HPDE6-E6E7 (cell line): ENCODE measurements around the gene TRAP1.

ENCODE experiments used
- DNase-seq: peaks from one replicate; pipeline ENCODE4 v3.0.0; 2011; ENCODE audit warnings: missing footprints; ENCODE audit errors: extremely low spot score

The TRAP1 gene

GRCh38 chr16:3713587-3714242 is 3.6 kb downstream of the TRAP1 start:
- DNase-seq, result no peak

GRCh38 chr16:3712861-3713372 is 4.4 kb downstream of the TRAP1 start:
- no peak for DNase-seq

GRCh38 chr16:3706253-3707012 is 10.9 kb downstream of the TRAP1 start:
- DNase-seq, result no peak

- DNase-seq, result no peak
Measured at GRCh38 chr16:3702082-3702481, 15.2 kb downstream of the TRAP1 start.

- DNase-seq, result no peak
Measured at GRCh38 chr16:3701531-3701930, 15.8 kb downstream of the TRAP1 start.

GRCh38 chr16:3698941-3699340 is 18.4 kb downstream of the TRAP1 start:
- no peak for DNase-seq

GRCh38 chr16:3696425-3697218 is 20.7 kb downstream of the TRAP1 start:
- no peak for DNase-seq

GRCh38 chr16:3695610-3696369 is 21.5 kb downstream of the TRAP1 start:
- no peak for DNase-seq

GRCh38 chr16:3694051-3694450 is 23.3 kb downstream of the TRAP1 start:
- DNase-seq, result no peak

- DNase-seq, result no peak
Measured at GRCh38 chr16:3691761-3692160, 25.6 kb downstream of the TRAP1 start.

- DNase-seq, result no peak
Measured at GRCh38 chr16:3690980-3691720, 26.2 kb downstream of the TRAP1 start.

GRCh38 chr16:3690470-3690928 is 26.8 kb downstream of the TRAP1 start:
- peak; percentile 96 for DNase-seq

- no peak for DNase-seq
Measured at GRCh38 chr16:3689731-3690130, 27.6 kb downstream of the TRAP1 start.

- DNase-seq, result no peak
Measured at GRCh38 chr16:3687792-3688191, 29.5 kb downstream of the TRAP1 start.

- no peak for DNase-seq
Measured at GRCh38 chr16:3687021-3687420, 30.3 kb downstream of the TRAP1 start.

- no peak for DNase-seq
Measured at GRCh38 chr16:3681206-3681605, 36.1 kb downstream of the TRAP1 start.

GRCh38 chr16:3677994-3678393 is 39.3 kb downstream of the TRAP1 start:
- DNase-seq, result no peak

GRCh38 chr16:3675601-3676130 is 41.7 kb downstream of the TRAP1 start:
- DNase-seq, result no peak

- no peak for DNase-seq
Measured at GRCh38 chr16:3674513-3675295, 42.6 kb downstream of the TRAP1 start.
